ENCODE data around the gene MYG1. TPM values are rescaled to one million over a fixed set of nuclear protein-coding genes. Genes with fewer than 3 reads are reported as not detected.

Gene MYG1
- total and polyA plus RNA-seq, 8 donors = 16.0 to 120 (median 31.9) TPM

GRCh38 chr12:53333289-53333688, 33.8 kb downstream of the MYG1 start:
- intact Hi-C loops (cut with DNase I; ENCODE audit: low total_unique reads) = no loop called here
- Histone ChIP-seq H3K9me3 (no peaks in the 10 kb centered on the region), H3K4me3 (no peak overlapping the region), H3K27me3 (peaks cover 0 to 71% (median 12%) of the 10 kb centered on the region in 3 donors), H3K27ac (no peak overlapping the region), H3K36me3 (no peaks in the 10 kb centered on the region), H3K4me1 (no peaks in the 10 kb centered on the region)
- no peak for TF ChIP-seq EP300 (IDR thresholded peaks at IDR 0.05)
- no peak for TF ChIP-seq CTCF (IDR thresholded peaks at IDR 0.05)
- no peak for TF ChIP-seq POLR2A (IDR thresholded peaks at IDR 0.05)
- TF ChIP-seq POLR2AphosphoS5 (IDR thresholded peaks at IDR 0.05) = no peak
- no peak for DNase-seq
- WGBS, 5 donors = 77 to 89% (median 83%) methylated on average over 4 of the region's 4 CpGs

GRCh38 chr12:53333845-53334244, 34.4 kb downstream of the MYG1 start:
- intact Hi-C loops (cut with DNase I; ENCODE audit: low total_unique reads) = no loop called here
- Histone ChIP-seq H3K27me3 (peaks cover 0 to 71% (median 18%) of the 10 kb centered on the region in 3 donors), H3K36me3 (no peaks in the 10 kb centered on the region), H3K27ac (no peak overlapping the region), H3K9me3 (no peaks in the 10 kb centered on the region), H3K4me3 (no peak overlapping the region), H3K4me1 (no peaks in the 10 kb centered on the region)
- 65 to 75% (median 70%) methylated on average over 7 of the region's 7 CpGs for WGBS, 5 donors
- TF ChIP-seq POLR2AphosphoS5 (IDR thresholded peaks at IDR 0.05) = no peak
- TF ChIP-seq EP300 (IDR thresholded peaks at IDR 0.05) = no peak
- TF ChIP-seq CTCF (IDR thresholded peaks at IDR 0.05) = no peak
- TF ChIP-seq POLR2A (IDR thresholded peaks at IDR 0.05) = no peak
- DNase-seq = no peak

DNA sequence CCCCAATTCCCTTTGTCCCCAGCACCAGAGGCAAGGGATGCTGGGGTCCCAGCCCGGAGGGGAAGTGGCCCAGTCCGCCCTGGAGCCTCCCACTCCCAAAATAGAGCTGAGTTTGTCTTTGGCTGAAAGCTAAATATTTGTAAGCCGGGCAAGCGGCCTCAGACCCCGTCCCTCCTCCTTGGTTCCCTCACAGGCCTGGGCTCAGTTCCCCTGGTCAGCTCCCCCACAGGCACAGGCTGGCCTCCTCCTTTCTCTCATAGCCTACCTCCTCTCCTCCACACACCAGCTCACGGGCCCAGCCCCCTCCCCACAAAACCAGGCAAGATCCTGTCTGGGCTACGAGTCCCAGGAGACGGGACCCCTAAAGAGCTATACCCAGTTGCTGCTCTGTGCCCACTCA, 35.3 kb downstream of the MYG1 start:
- peaks cover 0 to 79% (median 22%) of the 10 kb centered on the region in 3 donors for H3K27me3 ChIP-seq
- no peak for DNase-seq
- TF ChIP-seq POLR2A (IDR thresholded peaks at IDR 0.05) = no peak
- TF ChIP-seq EP300 (IDR thresholded peaks at IDR 0.05) = no peak
- TF ChIP-seq CTCF (IDR thresholded peaks at IDR 0.05) = no peak
- TF ChIP-seq POLR2AphosphoS5 (IDR thresholded peaks at IDR 0.05) = no peak
- intact Hi-C loops (cut with DNase I; ENCODE audit: low total_unique reads) = no loop called here
- no peaks in the 10 kb centered on the region for H3K36me3 ChIP-seq
- no peaks in the 10 kb centered on the region for H3K4me1 ChIP-seq
- H3K27ac ChIP-seq = no peak overlapping the region
- H3K9me3 ChIP-seq = no peaks in the 10 kb centered on the region
- 71 to 86% (median 78%) methylated on average over 8 of the region's 8 CpGs for WGBS, 5 donors
- H3K4me3 ChIP-seq = no peak overlapping the region

DNA sequence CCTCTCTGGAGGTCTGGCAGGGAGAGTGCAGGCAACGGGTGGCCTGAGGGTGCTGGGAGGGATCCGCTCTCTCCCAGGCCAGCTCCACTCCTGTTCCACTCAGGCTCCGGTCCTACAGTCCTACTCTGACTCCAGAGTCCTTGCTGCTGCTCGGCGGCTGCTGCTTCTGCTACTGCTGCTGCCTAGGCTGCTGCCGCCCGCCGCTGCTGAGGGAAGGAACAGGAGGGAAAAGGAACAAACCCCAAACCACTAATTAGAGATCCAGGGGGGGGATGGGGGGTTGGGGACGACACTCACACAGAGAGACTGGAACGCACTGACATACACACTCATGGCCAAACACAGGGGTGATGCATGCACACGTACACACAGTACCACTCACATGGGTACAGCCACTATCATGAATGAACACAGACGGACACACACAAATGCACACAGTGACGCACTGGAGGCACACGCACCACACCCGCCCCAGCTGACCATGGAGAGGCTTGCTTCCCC, 36.7 kb downstream of the MYG1 start, which contains the start of gene SP7:
SP7 (minus strand) TSS at position 174 of the 501 bp plus-strand sequence. CDS start 708 bp downstream, outside the sequence.
- Histone ChIP-seq H3K27me3 (peaks cover 0 to 79% (median 22%) of the 10 kb centered on the region in 3 donors), H3K4me3 (no peak within 1 kb of the TSS), H3K36me3 (no peaks in the 10 kb centered on the region), H3K27ac (no peak within 1 kb of the TSS), H3K4me1 (no peaks in the 10 kb centered on the region), H3K9me3 (no peaks in the 10 kb centered on the region)
- WGBS, 5 donors = 50 to 57% (median 53%) methylated on average over 15 of the region's 15 CpGs
- TF ChIP-seq POLR2A (IDR thresholded peaks at IDR 0.05) (no peak), EP300 (IDR thresholded peaks at IDR 0.05) (no peak), POLR2AphosphoS5 (IDR thresholded peaks at IDR 0.05) (no peak), CTCF (IDR thresholded peaks at IDR 0.05) (no peak)
- intact Hi-C loops (cut with DNase I; ENCODE audit: low total_unique reads) = no loop called here
- DNase-seq = peak in 1 of 2 donors; percentile 45
